ENCODE measurements around the gene MAGEH1.
"Not testable (repeated sequence)": the region's sequence is repeated elsewhere in the genome, so short reads cannot be mapped to it uniquely, and the experiment has no call there.

DNA sequence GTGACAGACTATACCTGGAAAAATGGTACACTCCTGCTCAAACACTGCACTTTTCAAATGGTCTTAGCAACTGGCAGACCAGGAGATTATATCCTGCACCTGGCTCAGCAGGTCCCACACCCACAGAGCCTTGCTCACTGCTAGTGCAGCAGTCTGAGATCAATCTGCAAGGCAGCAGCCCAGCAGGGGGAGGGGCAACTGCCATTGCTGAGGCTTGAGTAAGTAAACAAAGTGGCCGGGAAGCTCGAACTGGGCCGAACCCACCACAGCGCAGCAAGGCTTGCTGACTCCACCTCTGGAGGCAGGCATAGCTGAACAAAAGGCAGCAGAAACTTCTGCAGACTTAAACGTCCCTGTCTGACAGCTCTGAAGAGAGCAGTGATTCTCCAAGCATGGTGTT lies 8.5 kb upstream of the MAGEH1 start:
- not testable (repeated sequence) for TF ChIP-seq POLR2A (IDR thresholded peaks at IDR 0.05)
- TF ChIP-seq, protein P1, sequence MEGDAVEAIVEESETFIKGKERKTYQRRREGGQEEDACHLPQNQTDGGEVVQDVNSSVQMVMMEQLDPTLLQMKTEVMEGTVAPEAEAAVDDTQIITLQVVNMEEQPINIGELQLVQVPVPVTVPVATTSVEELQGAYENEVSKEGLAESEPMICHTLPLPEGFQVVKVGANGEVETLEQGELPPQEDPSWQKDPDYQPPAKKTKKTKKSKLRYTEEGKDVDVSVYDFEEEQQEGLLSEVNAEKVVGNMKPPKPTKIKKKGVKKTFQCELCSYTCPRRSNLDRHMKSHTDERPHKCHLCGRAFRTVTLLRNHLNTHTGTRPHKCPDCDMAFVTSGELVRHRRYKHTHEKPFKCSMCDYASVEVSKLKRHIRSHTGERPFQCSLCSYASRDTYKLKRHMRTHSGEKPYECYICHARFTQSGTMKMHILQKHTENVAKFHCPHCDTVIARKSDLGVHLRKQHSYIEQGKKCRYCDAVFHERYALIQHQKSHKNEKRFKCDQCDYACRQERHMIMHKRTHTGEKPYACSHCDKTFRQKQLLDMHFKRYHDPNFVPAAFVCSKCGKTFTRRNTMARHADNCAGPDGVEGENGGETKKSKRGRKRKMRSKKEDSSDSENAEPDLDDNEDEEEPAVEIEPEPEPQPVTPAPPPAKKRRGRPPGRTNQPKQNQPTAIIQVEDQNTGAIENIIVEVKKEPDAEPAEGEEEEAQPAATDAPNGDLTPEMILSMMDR (IDR thresholded peaks at IDR 0.05): not testable (repeated sequence)

All from testis (tissue), 2 donors.